Panc1 (cell line): Measurements from ENCODE around the gene SMAD1.

Experiments used
- CTCF ChIP-seq: fragments of 450-650 bp; IDR thresholded peaks from 2 replicates; pipeline ENCODE4 v1.5.1; 2017; ENCODE audit warnings: mild to moderate bottlenecking
- POLR2AphosphoS5 ChIP-seq: IDR thresholded peaks from 2 replicates; pipeline ENCODE4 v1.6.1; 2012; ENCODE audit warnings: mild to moderate bottlenecking, low read depth, low read length, moderate library complexity
- TF ChIP-seq, protein P1 (sequence below), 2 experiments: IDR thresholded peaks; 2 replicates each; pipeline ENCODE4 v1.6.1; 2011 to 2012; ENCODE audit warnings: low read depth in 2 of 2, control low read depth in 1 of 2, low read length in 1 of 2, mild to moderate bottlenecking in 1 of 2, moderate library complexity in 1 of 2; ENCODE audit not compliant: insufficient read depth in 1 of 2

GRCh38 chr4:145511913-145512522 is 30.4 kb downstream of the SMAD1 start:
- TF ChIP-seq CTCF = no peak
- TF ChIP-seq, protein P1, sequence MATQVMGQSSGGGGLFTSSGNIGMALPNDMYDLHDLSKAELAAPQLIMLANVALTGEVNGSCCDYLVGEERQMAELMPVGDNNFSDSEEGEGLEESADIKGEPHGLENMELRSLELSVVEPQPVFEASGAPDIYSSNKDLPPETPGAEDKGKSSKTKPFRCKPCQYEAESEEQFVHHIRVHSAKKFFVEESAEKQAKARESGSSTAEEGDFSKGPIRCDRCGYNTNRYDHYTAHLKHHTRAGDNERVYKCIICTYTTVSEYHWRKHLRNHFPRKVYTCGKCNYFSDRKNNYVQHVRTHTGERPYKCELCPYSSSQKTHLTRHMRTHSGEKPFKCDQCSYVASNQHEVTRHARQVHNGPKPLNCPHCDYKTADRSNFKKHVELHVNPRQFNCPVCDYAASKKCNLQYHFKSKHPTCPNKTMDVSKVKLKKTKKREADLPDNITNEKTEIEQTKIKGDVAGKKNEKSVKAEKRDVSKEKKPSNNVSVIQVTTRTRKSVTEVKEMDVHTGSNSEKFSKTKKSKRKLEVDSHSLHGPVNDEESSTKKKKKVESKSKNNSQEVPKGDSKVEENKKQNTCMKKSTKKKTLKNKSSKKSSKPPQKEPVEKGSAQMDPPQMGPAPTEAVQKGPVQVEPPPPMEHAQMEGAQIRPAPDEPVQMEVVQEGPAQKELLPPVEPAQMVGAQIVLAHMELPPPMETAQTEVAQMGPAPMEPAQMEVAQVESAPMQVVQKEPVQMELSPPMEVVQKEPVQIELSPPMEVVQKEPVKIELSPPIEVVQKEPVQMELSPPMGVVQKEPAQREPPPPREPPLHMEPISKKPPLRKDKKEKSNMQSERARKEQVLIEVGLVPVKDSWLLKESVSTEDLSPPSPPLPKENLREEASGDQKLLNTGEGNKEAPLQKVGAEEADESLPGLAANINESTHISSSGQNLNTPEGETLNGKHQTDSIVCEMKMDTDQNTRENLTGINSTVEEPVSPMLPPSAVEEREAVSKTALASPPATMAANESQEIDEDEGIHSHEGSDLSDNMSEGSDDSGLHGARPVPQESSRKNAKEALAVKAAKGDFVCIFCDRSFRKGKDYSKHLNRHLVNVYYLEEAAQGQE (IDR thresholded peaks at IDR 0.05; ENCODE audit: insufficient read depth in 1 of 2, low read depth in 2 of 2, low read length in 1 of 2) = no peak
- no peak for TF ChIP-seq POLR2AphosphoS5
